Measurements from ENCODE around the gene TFEB.
"Not testable (repeated sequence)": the region's sequence is repeated elsewhere in the genome, so short reads cannot be mapped to it uniquely, and the experiment has no call there.

Gene TFEB

DNA sequence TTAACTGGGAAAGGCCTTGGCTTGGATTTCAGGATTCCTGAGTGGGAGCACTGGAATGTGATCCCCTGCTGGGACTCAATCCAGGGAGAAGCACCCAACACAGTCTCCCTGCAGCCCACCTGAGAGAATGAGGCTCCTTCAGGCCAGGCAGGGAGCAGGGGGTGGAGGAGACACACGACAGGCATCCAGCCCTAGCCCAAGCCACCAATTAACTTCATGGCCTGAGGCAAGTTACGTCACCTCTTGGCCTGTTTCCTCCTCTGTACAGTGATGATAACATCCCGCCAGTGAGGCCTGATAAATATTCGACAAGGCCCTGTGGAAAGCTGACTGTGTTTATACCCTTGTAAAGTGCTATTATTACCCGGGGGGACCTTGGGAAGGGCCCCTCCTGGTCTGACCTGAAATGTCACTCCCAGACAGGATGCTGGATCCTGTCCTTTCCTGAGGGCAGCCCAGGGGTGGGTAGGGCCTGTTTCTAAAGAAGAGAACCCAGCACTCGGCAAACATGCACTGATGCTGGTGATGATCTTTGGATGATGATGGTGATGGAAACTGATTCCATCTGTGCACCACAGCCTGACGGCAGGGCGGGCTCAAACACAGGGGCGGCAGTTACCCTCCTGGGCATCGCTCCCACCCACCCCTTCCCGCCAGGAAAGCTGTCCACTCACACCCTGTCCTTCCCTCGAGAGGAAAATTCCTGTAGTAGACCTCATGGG is 31.9 kb upstream of the TFEB start:
- Mint-ChIP-seq H3K4me1 (peaks cover 6% of the 10 kb centered on the region), H3K4me3 (no peak overlapping the region), H3K9me3 (no peaks in the 10 kb centered on the region), H3K36me3 (ENCODE audit: low read depth) (peaks cover 22% of the 10 kb centered on the region), H3K27ac (no peak overlapping the region), H3K27me3 (ENCODE audit: low read depth) (peaks cover 4% of the 10 kb centered on the region)
- TF ChIP-seq, protein P1, sequence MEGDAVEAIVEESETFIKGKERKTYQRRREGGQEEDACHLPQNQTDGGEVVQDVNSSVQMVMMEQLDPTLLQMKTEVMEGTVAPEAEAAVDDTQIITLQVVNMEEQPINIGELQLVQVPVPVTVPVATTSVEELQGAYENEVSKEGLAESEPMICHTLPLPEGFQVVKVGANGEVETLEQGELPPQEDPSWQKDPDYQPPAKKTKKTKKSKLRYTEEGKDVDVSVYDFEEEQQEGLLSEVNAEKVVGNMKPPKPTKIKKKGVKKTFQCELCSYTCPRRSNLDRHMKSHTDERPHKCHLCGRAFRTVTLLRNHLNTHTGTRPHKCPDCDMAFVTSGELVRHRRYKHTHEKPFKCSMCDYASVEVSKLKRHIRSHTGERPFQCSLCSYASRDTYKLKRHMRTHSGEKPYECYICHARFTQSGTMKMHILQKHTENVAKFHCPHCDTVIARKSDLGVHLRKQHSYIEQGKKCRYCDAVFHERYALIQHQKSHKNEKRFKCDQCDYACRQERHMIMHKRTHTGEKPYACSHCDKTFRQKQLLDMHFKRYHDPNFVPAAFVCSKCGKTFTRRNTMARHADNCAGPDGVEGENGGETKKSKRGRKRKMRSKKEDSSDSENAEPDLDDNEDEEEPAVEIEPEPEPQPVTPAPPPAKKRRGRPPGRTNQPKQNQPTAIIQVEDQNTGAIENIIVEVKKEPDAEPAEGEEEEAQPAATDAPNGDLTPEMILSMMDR (IDR thresholded peaks at IDR 0.05; ENCODE audit: unreplicated experiment in 3 of 3): no peak

DNA sequence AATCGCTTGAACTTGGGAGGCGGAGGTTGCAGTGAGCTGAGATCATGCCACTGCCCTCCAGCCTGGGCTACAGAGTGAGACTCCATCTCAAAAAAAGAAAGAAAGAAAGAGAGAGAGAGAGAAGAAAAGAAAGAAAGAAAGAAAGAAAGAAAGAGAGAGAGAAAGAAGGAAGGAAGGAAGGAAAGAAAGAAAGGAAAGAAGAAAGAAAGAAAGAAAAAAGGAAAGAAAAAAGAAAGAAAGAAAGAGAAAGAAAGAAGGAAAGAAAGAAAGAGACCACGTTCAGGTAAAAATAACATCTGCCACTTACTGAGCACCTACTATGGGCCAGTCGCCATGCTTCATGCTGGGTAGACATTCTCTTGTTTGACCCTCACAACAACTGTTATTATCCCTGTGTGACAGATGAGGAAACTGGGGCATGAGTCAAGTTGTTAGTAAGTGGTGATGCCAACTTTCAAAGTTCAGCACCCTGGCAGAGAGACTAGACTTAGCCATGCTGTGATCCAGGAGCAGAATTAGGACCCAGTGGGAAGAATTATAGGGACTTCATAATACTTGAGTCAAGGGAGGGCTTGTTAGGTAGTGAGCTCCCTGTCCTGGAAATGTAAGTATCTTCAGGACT is 30.7 kb upstream of the TFEB start:
- not testable (repeated sequence) for H3K4me3 Mint-ChIP-seq; H3K4me1 Mint-ChIP-seq; H3K27ac Mint-ChIP-seq; H3K27me3 Mint-ChIP-seq (ENCODE audit: low read depth); H3K9me3 Mint-ChIP-seq
- peaks cover 11% of the 10 kb centered on the region for H3K36me3 Mint-ChIP-seq (ENCODE audit: low read depth)

DNA sequence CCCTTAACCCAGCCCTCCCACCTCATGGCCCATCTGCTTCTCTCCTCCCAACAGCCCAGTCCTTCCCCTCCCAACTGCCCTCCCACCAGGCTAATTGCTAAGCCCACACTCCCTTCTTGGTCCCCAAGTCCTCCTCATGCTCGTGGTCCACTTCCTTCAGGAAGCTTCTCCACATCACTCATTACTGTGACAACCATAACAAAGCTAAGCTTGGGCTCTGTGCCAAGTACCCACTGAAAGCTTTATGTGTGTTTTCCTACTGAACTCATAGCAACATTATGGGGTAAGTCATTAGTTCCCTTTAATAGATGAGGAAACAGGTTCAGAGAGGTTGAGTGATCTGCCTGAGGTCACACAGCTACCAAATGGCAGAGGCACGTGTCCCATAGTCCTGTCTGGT is 28.1 kb upstream of the TFEB start:
- no peak overlapping the region for H3K4me3 Mint-ChIP-seq
- H3K27me3 Mint-ChIP-seq (ENCODE audit: low read depth): peaks cover 8% of the 10 kb centered on the region
- no peak overlapping the region for H3K27ac Mint-ChIP-seq
- peaks cover 11% of the 10 kb centered on the region for H3K4me1 Mint-ChIP-seq
- TF ChIP-seq, protein P1 (IDR thresholded peaks at IDR 0.05; ENCODE audit: unreplicated experiment in 3 of 3): no peak
- no peaks in the 10 kb centered on the region for H3K36me3 Mint-ChIP-seq (ENCODE audit: low read depth)
- no peaks in the 10 kb centered on the region for H3K9me3 Mint-ChIP-seq

DNA sequence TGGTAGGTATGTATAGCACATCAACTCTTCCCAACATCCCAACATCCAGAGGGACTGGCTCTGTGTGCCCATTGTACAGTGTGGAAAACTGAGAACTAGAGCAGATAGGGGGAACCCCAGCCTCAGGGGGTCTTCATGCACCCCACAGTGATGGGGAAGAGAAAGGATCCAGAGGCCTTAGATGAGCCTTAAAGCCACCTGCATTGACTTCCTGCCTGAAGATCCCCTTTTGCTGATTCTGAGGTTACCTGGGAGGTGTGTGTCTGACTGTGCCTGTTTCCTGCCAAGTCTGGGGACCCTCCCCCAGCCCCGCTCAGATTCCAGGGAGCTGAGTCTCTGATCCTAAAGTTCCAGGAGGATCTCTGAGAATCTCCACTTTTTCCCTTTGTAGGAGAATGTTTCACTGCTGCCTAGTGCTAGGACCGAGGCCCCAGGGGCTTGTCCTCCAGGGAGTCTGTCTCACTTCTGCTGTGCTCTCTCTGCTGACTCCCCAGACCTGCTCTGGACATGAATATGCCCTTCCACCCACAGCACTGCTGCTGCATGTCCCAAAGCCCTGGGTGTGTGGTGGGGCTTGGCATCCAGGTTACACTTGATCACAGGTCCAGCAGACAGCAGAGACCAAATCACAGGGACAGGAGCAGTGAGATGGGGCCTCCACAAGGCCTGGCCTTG is 24.6 kb upstream of the TFEB start:
- TF ChIP-seq, protein P1 (IDR thresholded peaks at IDR 0.05; ENCODE audit: unreplicated experiment in 3 of 3): no peak
- Mint-ChIP-seq H3K4me3 (no peak overlapping the region), H3K27me3 (ENCODE audit: low read depth) (peaks cover 14% of the 10 kb centered on the region), H3K27ac (no peak overlapping the region), H3K4me1 (peaks cover 12% of the 10 kb centered on the region), H3K36me3 (ENCODE audit: low read depth) (no peaks in the 10 kb centered on the region), H3K9me3 (no peaks in the 10 kb centered on the region)

DNA sequence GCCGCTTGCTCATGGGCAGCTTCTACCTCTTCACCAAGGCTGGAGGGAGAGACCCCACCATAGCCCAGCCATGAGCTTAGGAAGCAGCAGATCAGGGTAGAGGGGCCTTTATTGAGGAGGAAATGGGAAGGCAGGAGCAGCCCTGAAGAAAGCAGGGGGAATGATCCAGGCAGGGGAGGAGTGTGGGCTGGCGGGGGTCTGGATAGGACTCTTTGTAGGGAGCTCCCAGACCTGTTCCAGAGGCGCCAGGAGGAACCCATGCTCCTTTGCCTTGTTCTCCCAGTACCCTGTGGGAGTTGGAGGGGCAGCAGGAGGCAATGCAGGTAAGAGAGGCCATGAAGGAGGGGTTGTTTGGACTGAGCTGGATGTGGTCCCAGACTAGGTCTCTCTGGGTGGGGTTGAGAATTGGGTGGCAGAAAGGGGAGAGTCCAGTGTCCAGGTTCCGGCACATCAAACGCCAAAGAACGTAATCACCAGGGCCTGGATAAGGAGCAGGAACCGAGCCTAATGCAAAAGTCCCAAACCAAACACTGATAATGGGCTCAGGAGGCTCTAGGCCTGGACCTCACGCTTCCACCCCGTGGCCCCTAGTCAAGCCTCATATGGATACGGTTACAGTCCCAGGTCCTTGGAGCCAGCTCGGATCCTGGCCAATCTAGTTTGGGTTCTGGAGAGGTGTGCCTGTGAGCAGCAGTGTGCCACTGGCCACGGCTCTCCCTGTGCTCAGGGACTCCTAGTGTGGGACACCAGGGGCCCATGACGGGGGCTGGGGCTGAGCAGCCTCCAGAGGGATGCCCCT is 23.9 kb upstream of the TFEB start:
- Mint-ChIP-seq H3K27ac (no peak overlapping the region), H3K36me3 (ENCODE audit: low read depth) (no peaks in the 10 kb centered on the region), H3K27me3 (ENCODE audit: low read depth) (peaks cover 14% of the 10 kb centered on the region), H3K4me1 (peaks cover 12% of the 10 kb centered on the region), H3K9me3 (no peaks in the 10 kb centered on the region), H3K4me3 (no peak overlapping the region)
- TF ChIP-seq, protein P1 (IDR thresholded peaks at IDR 0.05; ENCODE audit: unreplicated experiment in 3 of 3): no peak

DNA sequence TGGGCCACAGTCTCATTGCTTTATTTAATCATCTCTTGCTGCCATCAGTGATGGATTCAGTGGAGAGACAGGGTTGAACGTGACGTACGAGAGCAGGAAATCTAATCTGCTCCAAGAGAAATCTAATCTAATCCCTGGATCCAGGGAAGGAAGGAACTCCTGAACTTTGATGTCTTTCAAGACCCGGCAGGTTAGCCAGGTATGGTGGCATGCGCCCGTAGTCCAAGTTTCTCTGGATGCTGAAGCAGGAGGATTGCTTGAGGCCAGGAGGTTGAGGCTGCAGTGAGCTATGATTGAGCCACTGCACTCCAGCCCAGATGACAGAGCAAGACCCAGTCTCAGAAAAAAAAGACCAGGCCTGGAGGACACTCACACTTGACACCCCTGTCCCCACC is 23.2 kb upstream of the TFEB start:
- Mint-ChIP-seq H3K4me3 (no peak overlapping the region), H3K27ac (peak overlapping the region in 2 of 3 experiments; percentile 25 to 31), H3K9me3 (no peaks in the 10 kb centered on the region), H3K27me3 (ENCODE audit: low read depth) (peaks cover 14% of the 10 kb centered on the region), H3K4me1 (peaks cover 12% of the 10 kb centered on the region), H3K36me3 (ENCODE audit: low read depth) (no peaks in the 10 kb centered on the region)
- TF ChIP-seq, protein P1 (IDR thresholded peaks at IDR 0.05; ENCODE audit: unreplicated experiment in 3 of 3): no peak
